Tibial artery (tissue), 4 donors: ENCODE data around the gene SIL1.
"Not testable (repeated sequence)": the region's sequence is repeated elsewhere in the genome, so short reads cannot be mapped to it uniquely, and the experiment has no call there.

Source experiments
- DNase-seq, 2 donors: peaks; one replicate each; pipeline ENCODE4 v3.0.0-alpha.2; 2019
- H3K27ac ChIP-seq, 2 donors: fragments of 200-600 bp; sonication (generic) in 1 of 2; 1 replicate in 1 of 2; 2 replicates in 1 of 2; pipeline ENCODE4 v1.5.1; 2018 to 2019; ENCODE audit warnings: mild to moderate bottlenecking in 1 of 2
- H3K27me3 ChIP-seq, 2 donors: fragments of 200-600 bp; sonication (generic) in 1 of 2; one replicate each; pipeline versions ENCODE4 v1.5.1 to v1.6.0; 2016 to 2019
- H3K36me3 ChIP-seq, 3 donors: fragments of 200-600 bp; sonication (generic) in 2 of 3; one replicate each; pipeline ENCODE4 v1.5.1; 2016 to 2019; ENCODE audit warnings: mild to moderate bottlenecking in 2 of 3
- H3K4me1 ChIP-seq, 4 donors: fragments of 200-600 bp; sonication (generic) in 2 of 4; 1 replicate in 3 of 4; 2 replicates in 1 of 4; pipeline ENCODE4 v1.5.1; 2016 to 2019
- H3K4me3 ChIP-seq, 2 donors: fragments of 200-600 bp; sonication (generic) in 1 of 2; 1 replicate in 1 of 2; 2 replicates in 1 of 2; pipeline ENCODE4 v1.5.1; 2018 to 2019; ENCODE audit warnings: mild to moderate bottlenecking in 2 of 2
- H3K9me3 ChIP-seq, 3 donors: fragments of 200-600 bp; sonication (generic) in 1 of 3; one replicate each; pipeline ENCODE4 v1.5.1; 2016 to 2019
- intact Hi-C: fragments of 100-400 bp; cut with DNase I; formaldehyde crosslinking; loops from one replicate; pipeline ENCODE4 v1.15.0; 2023; ENCODE audit warnings: low total_unique reads
- TF ChIP-seq, protein P1 (sequence below), 2 experiments: fragments of 200-600 bp in 1 of 2; fragments of 450-650 bp in 1 of 2; IDR thresholded peaks; one replicate each; pipeline ENCODE4 v1.5.1; 2017 to 2019; ENCODE audit warnings: antibody characterized with exemption in 2 of 2, mild to moderate bottlenecking in 1 of 2, moderate library complexity in 1 of 2

The SIL1 gene

DNA sequence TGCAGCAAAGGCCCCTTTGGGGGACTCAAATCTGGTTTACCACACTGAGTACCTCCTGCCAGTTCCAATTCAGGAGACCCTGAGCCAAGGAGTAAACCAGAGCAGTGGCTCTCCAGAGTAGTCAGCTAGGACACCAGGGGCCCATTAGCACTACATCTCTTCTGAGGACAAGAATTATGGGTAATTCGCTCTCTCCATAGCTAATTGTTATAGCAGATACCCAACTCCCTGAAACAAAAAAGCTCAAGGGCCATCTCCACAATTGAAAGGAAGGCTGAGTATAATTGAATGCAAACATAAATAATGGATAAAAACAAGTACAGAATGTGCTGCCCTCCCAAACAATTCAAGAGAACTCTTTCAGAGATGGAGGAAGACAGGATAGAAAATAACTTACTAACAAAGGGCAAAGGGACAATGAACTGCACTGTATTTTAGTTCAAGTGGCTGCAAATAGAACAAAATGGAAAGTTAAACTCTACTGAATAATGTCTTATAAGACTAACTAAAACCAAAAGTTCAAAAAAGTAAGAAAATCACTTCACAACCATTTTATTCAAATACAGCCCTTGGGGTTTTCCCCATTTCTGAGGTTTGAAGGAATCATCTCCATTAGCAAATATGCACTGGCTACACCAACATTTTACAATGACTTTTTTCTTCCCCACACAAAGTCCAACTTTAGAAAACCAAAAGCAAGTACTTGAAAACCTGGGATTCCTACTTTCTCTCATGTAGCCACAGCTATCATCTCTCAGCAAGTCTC lies 118.8 kb downstream of the SIL1 start:
- H3K27ac ChIP-seq, result no peak overlapping the region
- peaks cover 0 to 20% (median 9%) of the 10 kb centered on the region in 4 donors for H3K4me1 ChIP-seq
- no peaks in the 10 kb centered on the region for H3K9me3 ChIP-seq
- no peaks in the 10 kb centered on the region for H3K36me3 ChIP-seq
- TF ChIP-seq, protein P1, sequence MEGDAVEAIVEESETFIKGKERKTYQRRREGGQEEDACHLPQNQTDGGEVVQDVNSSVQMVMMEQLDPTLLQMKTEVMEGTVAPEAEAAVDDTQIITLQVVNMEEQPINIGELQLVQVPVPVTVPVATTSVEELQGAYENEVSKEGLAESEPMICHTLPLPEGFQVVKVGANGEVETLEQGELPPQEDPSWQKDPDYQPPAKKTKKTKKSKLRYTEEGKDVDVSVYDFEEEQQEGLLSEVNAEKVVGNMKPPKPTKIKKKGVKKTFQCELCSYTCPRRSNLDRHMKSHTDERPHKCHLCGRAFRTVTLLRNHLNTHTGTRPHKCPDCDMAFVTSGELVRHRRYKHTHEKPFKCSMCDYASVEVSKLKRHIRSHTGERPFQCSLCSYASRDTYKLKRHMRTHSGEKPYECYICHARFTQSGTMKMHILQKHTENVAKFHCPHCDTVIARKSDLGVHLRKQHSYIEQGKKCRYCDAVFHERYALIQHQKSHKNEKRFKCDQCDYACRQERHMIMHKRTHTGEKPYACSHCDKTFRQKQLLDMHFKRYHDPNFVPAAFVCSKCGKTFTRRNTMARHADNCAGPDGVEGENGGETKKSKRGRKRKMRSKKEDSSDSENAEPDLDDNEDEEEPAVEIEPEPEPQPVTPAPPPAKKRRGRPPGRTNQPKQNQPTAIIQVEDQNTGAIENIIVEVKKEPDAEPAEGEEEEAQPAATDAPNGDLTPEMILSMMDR (IDR thresholded peaks at IDR 0.05), result no peak
- DNase-seq, result no peak
- H3K4me3 ChIP-seq, result no peak overlapping the region
- H3K27me3 ChIP-seq, result no peaks in the 10 kb centered on the region
- intact Hi-C loops, result no loop called here

DNA sequence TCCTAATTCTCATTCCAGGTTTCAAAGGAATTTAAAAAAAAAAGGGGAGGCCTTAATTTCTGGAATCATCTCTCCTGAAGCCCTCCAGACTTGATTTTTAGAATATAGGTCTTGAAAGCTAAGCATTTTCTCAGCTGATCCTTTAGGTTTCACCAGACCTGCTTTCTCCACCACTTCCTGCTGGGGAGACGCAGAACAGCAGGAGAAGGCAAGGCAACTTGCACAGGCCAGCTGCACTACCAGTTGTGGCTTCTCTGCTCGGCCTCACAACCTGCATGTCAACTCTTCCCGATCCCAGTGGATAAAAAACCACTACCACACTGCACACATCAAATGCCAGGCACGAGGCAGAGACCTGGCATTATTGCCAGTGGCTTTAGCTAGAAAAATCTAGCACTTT lies 119.8 kb downstream of the SIL1 start:
- TF ChIP-seq, protein P1 (IDR thresholded peaks at IDR 0.05), result no peak
- no peaks in the 10 kb centered on the region for H3K27me3 ChIP-seq
- no peak overlapping the region for H3K27ac ChIP-seq
- no peak overlapping the region for H3K4me3 ChIP-seq
- intact Hi-C loops, result no loop called here
- H3K9me3 ChIP-seq, result no peaks in the 10 kb centered on the region
- peaks cover 0 to 20% (median 9%) of the 10 kb centered on the region in 4 donors for H3K4me1 ChIP-seq
- DNase-seq, result no peak
- no peaks in the 10 kb centered on the region for H3K36me3 ChIP-seq

DNA sequence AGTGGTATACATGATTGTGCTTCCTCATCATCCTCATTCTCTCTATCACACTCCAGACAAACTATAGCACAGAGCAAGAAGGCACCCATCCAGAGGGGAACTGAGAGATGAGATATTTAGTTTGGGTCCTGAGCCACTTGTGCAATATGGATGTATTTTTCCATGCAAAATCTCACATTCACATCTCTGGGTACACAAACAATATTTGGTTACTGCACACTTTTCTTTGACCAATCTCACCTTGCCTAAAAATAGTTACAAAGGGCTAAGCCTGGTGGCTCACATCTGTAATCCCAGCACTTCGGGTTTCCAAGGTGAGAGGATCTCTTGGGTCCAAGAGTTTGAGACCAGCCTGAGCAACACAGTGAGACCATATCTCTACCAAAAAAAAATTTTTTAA lies 120.3 kb downstream of the SIL1 start:
- intact Hi-C loops, result no loop called here

DNA sequence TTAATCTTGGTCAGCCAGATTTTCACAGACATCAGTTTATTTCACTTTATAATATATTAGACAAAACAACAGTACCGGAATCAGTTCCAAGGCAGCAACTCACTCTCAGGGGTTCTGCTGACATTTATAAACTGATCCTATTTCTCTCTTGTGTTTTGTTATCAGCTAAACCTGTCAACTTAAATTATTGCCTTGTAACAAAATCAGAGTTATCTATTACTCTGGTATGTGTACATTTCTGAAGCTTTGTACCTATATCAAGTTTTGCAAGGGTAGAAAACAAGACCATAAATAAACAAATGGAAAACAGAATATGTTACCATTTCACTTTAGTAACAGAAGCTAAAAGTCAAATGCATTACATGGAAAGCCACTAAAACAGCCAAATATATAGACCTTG lies 122.1 kb downstream of the SIL1 start:
- no peak for DNase-seq
- Histone ChIP-seq H3K4me1 (peaks cover 0 to 20% (median 9%) of the 10 kb centered on the region in 4 donors), H3K27ac (peak overlapping the region in 1 of 2 donors; percentile 33), H3K9me3 (no peaks in the 10 kb centered on the region), H3K27me3 (no peaks in the 10 kb centered on the region), H3K36me3 (no peaks in the 10 kb centered on the region), H3K4me3 (no peak overlapping the region)
- TF ChIP-seq, protein P1 (IDR thresholded peaks at IDR 0.05), result no peak
- intact Hi-C loops, result no loop called here

More for the DNA sequence above, 120.3 kb downstream of the SIL1 start:
- Histone ChIP-seq H3K27ac (no peak overlapping the region), H3K4me1 (peaks cover 0 to 20% (median 9%) of the 10 kb centered on the region in 4 donors), H3K36me3 (no peaks in the 10 kb centered on the region), H3K9me3 (no peaks in the 10 kb centered on the region), H3K4me3 (no peak overlapping the region), H3K27me3 (no peaks in the 10 kb centered on the region)
- DNase-seq, result no peak
- TF ChIP-seq, protein P1 (IDR thresholded peaks at IDR 0.05), result no peak

DNA sequence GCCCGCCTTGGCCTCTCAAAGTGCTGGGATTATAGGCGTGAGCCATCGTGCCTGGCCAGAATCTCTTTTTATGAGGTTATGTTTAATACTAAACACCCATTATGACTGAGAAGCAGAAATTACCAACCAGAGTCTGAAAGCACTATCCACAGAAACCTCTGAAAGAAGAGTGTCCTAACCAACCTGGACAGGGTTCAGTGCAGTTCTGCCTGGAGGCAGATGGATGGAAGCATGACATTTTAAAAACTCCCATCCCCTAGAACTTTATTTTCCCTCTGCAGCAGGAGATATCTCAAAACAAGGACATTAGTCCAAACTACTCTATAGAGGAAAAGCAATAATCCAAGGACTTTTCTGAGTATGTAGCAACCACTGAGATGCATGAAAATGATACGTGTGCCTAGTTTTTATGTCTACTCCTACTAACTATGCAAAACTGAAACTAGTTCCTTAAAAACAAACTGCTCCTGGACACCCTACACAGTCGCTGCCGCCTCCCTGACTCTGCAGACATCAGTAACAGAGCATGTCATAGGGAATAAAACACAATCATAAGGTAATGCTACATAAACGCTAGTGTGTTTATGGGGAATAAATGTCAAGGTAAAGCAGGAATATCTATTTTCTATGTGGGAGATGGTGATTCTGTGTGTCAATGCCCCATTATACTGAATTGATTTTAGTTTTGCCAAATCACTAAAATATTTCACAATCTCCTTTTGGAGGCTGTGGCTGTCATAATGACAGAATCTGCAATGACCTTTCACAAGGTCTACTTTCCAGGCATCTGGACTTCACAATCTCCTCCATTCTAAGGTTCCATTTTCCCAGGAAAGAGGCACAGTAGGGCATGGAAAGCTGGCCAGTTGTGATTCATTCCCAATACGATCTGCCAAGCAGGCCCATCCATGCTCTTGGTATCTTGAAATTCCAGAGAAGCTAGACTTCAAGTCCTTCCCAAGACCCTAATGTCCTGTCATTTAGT lies 122.8 kb downstream of the SIL1 start:
- Histone ChIP-seq H3K4me1 (peaks cover 0 to 20% (median 9%) of the 10 kb centered on the region in 4 donors), H3K27ac (peak overlapping the region in 1 of 2 donors; percentile 33), H3K36me3 (no peaks in the 10 kb centered on the region), H3K9me3 (no peaks in the 10 kb centered on the region), H3K4me3 (no peak overlapping the region), H3K27me3 (no peaks in the 10 kb centered on the region)
- TF ChIP-seq, protein P1 (IDR thresholded peaks at IDR 0.05), result no peak
- intact Hi-C loops, result no loop called here
- DNase-seq, result peak in 1 of 2 donors; percentile 27

DNA sequence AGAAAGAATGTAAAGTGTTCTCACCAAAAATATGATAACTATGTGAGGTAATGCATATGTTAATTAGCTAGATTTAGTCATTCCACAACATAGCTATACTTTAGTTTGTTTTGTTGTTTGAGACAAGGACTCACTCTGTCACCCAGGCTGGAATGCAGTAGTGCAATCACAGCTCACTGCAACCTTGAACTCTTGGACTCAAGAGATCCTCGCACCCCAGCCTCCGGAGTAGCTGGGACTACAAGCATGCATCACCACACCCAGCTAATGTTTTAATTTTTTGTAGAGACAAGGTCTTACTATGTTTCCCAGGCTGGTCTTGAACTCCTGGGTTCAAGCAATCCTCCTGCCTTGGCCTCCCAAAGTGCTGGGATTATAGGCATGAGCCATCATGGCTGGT lies 124.2 kb downstream of the SIL1 start:
- H3K36me3 ChIP-seq, DNase-seq, H3K27ac ChIP-seq, H3K4me3 ChIP-seq, H3K27me3 ChIP-seq, H3K9me3 ChIP-seq, intact Hi-C loops: not testable (repeated sequence)
- H3K4me1 ChIP-seq, result peaks cover 0 to 13% (median 6%) of the 10 kb centered on the region in 4 donors
